Hematopoietic multipotent progenitor cell treated with erythropoietin and hydrocortisone succinate and interleukin-3 and kit ligand, for 8 days (in vitro differentiated cells): Measurements from ENCODE around the gene WWTR1.
A peak's percentile ranks its signal among the peaks of the same experiment; 100 is the strongest.

Experiments
- DNase-seq: peaks from one replicate; pipeline ENCODE4 v3.0.0-alpha.2; 2015

The WWTR1 gene

DNA sequence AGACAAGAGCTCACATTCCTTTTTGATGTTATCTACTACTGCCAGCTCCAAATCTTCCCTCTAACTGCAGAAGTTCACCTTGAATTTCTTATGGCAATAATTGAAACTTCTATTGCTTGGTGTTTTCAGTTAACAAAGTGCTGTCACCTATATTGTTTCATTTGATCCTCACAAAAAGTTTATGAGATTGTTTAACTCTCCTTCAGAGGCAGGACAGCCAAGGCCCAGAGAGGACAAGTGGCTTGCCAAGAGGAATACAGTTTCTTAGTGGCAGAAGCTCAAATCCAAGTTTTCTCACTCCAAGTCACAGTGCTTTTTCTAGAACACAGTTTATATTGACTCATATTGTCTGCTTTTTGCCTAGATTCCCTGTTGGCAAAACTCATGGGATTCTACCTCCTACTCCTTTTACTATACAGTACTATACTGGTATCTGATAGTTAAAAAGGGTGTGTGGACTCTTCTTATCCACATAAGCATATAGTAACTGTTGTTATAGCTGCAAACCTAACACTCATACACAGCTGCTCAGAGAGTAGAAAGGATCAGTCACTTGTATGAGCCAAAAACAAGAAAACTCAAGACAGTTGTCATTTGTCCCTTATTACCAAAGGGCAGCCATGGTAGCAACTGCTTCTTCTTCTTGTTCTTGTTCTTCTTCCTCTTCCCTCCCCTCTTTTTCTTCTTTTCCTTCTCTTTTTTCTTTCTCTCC, 167.4 kb downstream of the WWTR1 start:
- no peak for DNase-seq

DNA sequence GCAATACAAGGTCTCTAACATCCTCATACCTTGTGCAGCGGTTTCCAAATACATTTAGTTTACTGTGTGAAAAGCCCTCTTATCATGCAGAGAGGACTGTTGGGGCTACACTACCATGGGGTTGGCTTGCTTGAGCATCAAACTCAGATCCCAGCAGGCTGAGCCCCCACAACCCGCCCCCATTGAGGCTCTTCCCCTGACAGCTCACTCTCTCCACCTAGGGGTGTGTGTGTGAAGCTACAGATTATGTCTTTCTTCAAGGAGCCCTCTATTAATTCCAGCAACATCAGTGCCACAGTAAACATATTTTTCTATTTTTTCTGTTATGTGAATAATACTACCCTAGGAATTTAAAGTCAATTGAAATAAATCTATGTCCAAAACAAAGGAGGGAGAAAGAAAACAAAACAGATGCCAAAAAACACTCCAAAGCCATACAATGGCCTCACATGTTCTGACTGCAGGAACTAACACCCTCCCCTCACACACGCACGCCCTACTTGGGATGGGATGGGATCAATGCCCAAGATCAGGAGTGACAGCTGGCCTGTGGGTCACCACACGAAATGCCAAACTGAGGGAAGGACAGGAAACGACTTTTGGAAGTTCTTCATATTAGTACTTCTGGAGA, 168.7 kb downstream of the WWTR1 start:
- DNase-seq = no peak

DNA sequence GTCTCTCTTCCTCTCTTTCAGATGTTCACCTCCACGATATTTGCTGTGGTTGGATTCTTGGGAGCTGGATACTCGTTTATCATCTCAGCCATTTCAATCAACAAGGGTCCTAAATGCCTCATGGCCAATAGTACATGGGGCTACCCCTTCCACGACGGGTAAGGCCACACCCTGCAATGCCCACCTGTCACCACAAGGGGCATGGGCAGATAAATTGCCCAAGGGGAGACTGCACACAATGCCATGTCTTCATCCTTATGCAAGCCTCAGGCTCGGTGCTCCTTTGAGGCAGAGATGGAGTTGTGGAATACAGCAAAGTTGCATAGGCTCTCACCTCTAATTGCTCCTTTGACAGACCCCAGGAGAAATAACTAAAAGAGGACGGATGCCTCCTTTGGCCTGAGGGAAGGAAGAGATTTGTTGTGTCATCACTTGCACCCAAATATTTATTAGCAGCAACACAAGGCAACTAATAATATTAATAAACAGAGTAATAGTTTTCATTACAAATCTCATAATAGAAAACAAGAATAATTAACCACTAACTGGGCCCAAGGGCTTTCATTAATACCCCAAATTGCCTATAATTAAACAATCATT, 170.1 kb downstream of the WWTR1 start:
- peak; percentile 27 for DNase-seq

DNA sequence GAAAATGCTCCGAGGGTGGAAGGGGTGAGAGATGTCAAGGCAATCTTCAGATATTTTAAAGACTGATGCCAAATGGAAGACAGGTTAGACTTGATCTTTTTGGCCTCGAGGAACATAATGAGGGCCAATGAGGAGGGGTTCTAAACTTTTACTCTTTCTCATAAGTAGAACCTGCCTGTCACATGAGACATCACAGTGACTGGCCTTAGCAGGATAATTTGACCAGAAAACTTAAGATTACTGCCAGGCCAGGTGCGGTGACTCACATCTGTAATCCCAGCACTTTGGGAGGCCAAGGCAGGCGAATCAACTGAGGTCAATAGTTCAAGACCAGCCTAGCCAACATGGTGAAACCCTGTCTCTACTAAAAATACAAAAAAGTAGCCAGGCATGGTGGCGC, 171.1 kb downstream of the WWTR1 start:
- no peak for DNase-seq

DNA sequence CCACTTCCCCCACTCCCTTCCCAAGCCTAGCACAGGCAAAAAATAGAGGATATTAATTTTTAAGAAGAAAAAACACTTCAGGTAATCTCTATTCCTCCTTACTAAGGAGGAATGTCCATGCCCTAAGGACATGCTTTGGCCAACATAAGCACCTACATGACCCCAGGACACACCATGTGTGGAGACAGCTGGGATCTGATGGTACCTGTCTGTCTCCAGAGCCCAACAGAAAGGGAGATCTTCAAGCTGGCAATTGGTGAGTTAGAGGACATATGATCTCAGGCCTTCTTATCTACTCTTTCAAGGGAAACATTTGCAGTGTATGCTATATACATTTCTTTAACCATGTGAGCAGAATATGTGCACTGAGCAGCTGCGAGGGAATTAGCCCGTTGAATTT, 176.3 kb downstream of the WWTR1 start:
- DNase-seq = no peak

DNA sequence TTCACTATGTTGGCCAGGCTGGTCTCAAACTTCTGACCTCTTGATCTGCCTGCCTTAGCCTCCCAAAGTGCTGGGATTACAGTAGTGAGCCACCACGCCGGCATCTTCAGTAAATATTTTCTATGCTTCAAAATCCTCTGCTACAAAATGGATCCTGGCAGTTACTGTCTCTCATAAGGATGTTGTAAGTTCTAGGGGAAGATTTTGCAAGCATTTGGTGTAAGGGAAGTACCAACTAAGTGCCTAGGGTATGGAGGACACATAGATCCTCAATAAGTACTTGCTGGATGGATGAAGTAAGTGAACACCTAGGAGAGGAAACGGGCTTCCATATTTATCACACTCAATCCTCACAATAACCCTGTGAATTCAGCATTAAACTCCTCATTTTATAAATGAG, 176.8 kb downstream of the WWTR1 start:
- no peak for DNase-seq

DNA sequence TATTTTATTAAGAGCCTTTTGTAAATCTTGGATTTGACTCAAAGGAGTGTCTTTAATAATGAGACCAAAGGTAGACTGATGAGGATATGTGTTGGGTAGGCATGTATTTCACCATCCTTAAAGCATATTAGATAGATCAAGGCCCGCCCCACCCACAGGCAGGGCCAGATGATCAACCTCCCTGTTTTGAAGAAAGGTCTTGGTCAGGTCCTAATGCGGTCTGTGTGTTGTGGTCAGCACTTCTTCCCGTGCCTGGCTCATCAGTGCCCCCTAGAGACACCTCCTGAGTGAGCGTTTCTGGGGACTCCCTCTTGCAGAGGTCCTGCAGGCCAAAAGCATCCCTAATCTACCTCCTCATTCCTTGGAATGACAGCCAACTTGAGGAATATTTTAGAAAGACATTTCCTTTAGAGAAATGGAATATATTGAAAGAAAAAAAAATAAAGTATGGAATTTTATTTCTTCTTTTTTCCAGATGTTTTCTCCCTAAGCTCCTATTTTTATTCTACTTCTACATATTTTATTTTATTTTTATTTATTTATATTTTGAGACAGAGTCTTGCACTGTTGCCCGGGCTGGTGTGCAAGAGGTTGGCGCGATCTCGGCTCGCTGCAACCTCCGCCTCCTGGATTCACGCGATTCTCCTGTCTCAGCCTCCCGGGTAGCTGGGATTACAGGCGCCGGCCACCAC, 177.4 kb downstream of the WWTR1 start:
- DNase-seq = peak; percentile 74

DNA sequence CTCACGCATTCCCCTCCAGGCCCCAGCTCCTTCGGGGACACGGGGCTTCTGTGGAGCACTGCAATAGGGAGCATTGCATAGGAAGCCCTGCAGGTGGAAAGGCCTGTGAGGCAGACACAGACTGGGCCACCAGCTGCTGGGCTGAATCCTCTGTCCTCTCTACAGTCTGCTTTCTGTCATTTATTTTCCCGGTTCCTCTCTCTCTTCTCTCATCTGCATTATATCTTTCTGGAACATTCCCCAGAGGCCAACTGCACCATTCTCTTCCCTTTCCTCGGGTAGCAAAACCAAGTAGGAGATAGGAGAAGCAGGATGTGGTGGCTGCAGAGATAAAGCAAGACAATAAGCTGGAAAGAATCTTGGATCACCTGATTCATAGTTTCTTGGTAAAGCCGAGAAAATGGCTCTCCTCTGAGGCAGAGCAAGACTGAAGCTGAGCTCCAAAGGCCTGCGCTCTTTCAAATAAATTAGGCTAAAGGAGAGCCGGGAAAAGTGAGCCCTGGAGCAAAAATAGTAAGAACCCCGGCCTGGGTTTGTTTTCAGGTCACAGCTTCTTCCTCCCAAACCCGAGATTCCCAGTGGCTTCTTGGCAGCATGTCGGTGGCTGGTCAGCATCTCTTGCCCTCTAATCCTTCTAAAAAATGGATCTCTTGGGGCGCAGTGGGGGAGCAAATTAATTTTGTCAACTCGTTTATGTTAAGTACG, 178.1 kb downstream of the WWTR1 start:
- no peak for DNase-seq

DNA sequence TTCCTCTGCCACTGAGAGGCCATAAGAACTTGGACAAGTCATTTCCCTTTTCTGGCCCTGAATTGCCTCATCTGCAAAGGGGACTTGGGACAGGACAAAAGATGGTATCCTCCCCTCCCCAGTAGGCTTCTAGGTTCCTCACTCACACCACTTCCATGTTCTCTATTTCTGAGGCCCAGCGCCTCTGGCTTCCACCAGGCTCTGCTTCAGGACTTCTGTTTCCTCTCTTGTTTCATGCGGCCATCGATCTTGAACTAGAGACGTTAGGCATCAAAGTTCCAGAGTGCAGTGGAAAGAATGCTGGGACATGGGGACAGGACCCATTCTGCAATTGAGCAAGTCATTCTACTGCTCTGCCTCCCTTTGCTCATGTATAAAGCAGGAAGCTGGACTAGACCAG, 181.6 kb downstream of the WWTR1 start:
- no peak for DNase-seq

DNA sequence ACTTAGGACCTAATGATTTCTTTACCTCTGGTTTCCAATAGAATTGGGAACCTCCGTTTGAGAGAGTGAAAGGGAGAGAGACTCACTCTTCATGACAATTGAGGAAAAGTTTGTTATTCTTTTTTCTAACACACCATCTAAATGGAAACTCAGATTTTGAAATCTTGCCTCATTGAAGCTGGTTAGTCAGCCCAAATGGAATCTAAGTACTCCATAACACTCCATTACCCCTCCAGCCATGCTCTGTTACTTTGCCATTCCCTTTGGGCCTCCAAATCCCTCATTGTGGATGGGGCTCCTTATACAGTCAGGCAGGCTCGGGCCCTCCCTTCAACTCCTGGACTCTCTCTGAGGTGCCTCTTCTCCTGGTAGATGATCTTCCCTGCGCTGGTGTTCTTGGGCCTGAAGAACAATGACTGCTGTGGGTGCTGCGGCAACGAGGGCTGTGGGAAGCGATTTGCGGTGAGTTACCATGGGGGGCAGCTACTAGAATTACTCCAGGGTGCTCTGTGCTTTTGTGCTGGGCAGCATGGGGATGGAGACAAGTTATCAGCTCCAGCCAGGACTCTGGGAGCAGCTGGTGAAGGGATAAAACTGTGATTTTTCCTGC, 182.3 kb downstream of the WWTR1 start:
- no peak for DNase-seq

DNA sequence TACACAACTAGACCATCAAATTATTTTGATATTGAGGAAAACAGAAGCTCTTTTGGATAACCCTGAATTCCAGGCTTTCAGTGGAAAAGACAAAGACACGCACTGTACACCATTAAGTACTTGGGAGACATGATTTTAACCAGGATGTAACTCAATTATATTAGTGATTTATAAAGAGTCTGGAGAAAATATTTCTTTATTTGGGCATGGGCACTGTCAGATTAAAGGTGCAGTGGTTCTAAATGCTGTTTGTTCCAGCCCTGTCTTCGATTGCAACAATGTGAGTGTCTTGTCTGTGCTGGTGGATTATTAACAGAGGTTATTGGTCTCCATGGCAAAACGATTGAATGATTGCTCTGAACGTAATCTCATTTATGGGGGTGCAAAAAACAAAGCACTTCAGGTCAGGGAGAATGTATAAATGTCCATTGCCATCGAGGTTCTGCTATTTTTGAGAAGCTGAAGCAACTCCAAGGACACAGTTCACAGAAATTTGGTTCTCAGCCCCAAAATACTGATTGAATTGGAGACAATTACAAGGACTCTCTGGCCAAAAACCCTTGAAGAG, 183.5 kb downstream of the WWTR1 start, which contains the start of gene TM4SF4:
Gene TM4SF4, plus strand, starts transcription at position 448 of the 568 bp plus-strand sequence. CDS start 181 bp downstream, outside the sequence.
- no peak for DNase-seq

DNA sequence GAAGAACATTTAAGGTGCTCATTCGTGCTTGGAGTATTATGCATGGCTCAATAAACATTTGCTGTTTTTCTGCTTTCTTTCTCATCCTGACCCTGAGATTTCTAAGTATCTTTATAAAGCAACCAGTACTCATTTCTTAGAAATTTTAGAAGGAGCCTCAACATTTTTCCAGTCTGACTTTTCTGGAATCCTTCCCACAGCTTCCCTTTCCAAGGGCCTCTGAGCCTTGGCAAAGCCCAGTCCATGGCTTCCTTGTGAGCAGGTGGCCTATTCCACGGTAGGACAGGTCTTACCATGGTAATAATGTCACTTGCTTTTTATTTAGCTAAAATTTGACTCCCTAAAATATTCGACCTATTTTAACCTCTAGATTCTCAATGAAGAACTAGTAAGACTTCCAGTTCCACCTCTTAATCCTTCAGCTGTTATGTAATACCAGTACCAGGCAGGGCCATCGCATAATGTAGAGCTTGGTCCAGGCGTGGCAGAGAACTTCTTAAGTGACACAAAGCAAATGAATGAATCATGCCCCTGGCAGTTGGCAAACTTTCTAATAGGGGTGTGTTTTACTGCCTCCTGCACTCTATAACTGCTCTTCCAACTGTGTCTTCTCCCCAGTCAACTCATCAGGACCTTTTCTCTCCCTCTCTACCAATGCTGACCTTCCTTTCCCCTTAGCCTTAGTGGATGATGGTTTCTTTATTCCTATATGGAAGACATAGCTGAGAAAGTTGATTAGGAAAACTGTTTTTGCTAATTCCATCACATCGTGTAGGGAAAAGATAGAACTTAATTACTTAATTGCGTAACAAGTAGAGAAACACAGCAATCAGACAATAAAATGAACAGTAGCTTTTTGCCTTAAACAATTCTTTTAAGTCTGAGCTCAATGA, 184.2 kb downstream of the WWTR1 start:
- no peak for DNase-seq

DNA sequence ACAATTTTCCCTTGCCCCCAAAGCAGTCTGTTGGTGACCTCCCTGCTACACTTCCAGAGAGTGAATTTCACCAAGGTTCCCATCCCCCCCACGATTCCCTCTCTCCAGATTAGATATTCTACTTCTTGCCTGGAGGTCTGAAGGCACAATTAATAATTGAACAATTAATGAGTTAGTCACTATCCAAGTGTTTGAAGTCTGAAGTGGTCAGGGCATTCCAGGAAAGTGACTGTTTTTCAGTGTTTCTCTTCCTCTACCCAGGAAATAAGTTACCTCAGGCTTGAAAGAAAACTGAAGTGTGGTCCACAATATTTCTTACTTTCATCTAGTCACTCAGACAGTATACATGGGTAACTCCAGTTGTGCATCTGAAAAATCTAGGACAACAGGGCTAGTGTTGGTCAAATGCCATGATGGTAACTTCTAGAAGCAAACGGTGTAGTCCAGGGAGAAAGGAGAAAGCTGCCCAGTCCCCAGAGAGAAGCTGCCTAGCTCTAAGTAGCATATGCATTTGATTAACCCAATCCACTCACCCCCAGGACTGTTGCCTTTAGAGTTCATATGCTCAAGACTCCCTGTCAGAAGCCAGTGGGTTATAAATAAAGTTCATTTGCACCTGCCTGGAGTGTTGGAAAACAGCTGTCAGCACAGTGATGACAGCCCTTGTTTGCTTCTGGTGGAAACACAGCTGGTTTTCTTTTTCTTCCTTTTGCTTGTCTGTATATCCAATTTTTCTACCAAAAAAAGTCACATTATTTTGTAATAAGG, 185.6 kb downstream of the WWTR1 start:
- DNase-seq = no peak

DNA sequence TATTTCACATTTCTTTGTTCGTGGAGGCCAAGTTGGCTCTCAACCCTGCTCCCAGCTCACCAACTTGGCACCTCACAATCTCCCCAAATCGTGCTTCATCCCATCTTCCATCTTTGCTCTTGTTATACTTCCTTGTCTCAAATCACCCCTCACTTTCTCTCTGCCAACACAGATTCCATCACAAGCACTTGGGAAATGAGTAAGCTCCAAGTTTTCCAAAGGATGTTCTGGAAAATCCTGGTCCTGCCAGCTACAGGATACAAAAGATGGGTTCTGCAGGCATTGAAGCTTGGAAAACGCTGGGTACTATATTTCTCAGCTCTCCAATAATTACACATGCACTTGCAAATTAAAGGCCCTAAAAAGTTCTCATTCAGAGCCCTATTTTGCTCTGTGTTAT, 187.4 kb downstream of the WWTR1 start:
- DNase-seq = no peak

DNA sequence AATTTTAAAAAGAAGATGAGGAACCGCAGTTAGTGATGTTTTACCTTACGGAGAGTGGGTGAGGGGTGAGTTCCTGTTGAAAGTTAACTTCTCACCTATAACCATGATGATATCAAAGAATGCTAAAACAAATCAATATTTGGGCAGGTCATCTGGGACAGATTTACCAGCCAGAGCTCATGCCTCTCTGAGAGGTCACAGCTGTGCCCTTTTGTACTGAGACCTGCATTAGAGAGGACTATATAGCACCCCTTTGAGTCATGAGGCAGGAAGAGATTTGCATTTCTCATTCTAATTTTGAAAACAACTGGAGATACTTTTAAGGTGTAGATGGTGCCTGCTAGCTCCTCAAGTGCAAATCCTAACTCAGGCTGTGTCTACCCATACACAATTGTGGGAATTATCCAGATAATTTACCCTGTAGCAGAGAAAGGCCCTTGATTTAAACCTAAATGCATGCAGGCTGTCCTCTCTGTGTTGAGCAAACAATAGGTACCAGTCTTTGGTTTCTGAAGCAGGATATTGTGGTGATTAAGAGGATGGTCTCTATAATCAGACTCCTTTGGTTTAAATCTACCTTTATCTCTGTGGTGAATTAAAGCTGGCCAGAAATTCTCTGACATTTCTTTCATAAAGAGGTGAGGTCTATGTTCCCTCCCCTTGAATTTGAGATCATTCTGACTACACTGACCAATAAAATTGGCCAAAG, 189.2 kb downstream of the WWTR1 start:
- no peak for DNase-seq
